SK-N-SH treated with all-trans-retinoic acid at 6 μM for 48 hours (cell line): ENCODE results near the gene PAFAH1B2.

ENCODE experiments used
- ATAC-seq: fragments of 200-7000 bp; cut with Tn5 transposase; 3 replicates; pipeline ENCODE4 v1.9.1; 2020; ENCODE audit warnings: mild to moderate bottlenecking, moderate library complexity
- ARNTL ChIP-seq: fragments of 450-650 bp; formaldehyde crosslinking; IDR thresholded peaks from 2 replicates; pipeline ENCODE4 v1.5.0; 2020; ENCODE audit warnings: low read depth, mild to moderate bottlenecking, moderate library complexity, borderline replicate concordance
- BACH2 ChIP-seq: fragments of 250-450 bp; sonication (Bioruptor Pico); IDR thresholded peaks from 2 replicates; pipeline ENCODE4 v1.9.0; 2021; ENCODE audit warnings: mild to moderate bottlenecking, borderline replicate concordance
- CSDC2 ChIP-seq: fragments of 250-450 bp; sonication (Bioruptor Pico); IDR thresholded peaks from 2 replicates; pipeline ENCODE4 v1.5.0; 2020; ENCODE audit warnings: mild to moderate bottlenecking, moderate library complexity
- CSRNP3 ChIP-seq: fragments of 250-450 bp; sonication (Bioruptor Pico); IDR thresholded peaks from 2 replicates; pipeline ENCODE4 v1.5.1; 2021; ENCODE audit warnings: mild to moderate bottlenecking, moderate library complexity
- ESRRG ChIP-seq: fragments of 250-450 bp; sonication (Bioruptor Pico); IDR thresholded peaks from 2 replicates; pipeline ENCODE4 v1.6.1; 2021; ENCODE audit warnings: mild to moderate bottlenecking
- GLIS3 ChIP-seq: fragments of 250-450 bp; sonication (Bioruptor Pico); IDR thresholded peaks from 2 replicates; pipeline ENCODE4 v1.5.0; 2020; ENCODE audit warnings: mild to moderate bottlenecking, moderate library complexity
- ISL1 ChIP-seq: fragments of 250-450 bp; sonication (Bioruptor Pico); IDR thresholded peaks from 2 replicates; pipeline ENCODE4 v2.1.2; 2022; ENCODE audit warnings: mild to moderate bottlenecking, moderate library complexity
- OSR1 ChIP-seq: fragments of 250-450 bp; sonication (Bioruptor Pico); IDR thresholded peaks from 2 replicates; pipeline ENCODE4 v1.8.0; 2022; ENCODE audit warnings: moderate library complexity, mild to moderate bottlenecking, inconsistent platforms
- POU6F1 ChIP-seq: fragments of 250-450 bp; sonication (Bioruptor Pico); IDR thresholded peaks from 2 replicates; pipeline ENCODE4 v1.8.0; 2021; ENCODE audit warnings: low read depth, mild to moderate bottlenecking, moderate library complexity, borderline replicate concordance
- PPARA ChIP-seq: fragments of 250-450 bp; sonication (Bioruptor Pico); IDR thresholded peaks from 2 replicates; pipeline ENCODE4 v1.5.0; 2020; ENCODE audit warnings: mild to moderate bottlenecking, borderline replicate concordance
- RARB ChIP-seq: fragments of 250-450 bp; sonication (Bioruptor Pico); IDR thresholded peaks from 2 replicates; pipeline ENCODE4 v1.8.0; 2021; ENCODE audit warnings: mild to moderate bottlenecking, moderate library complexity
- SNAI2 ChIP-seq: fragments of 250-450 bp; sonication (Bioruptor Pico); IDR thresholded peaks from 2 replicates; pipeline ENCODE4 v1.5.0; 2020; ENCODE audit warnings: mild to moderate bottlenecking, moderate library complexity
- TOX ChIP-seq: fragments of 250-450 bp; sonication (Bioruptor Pico); IDR thresholded peaks from 2 replicates; pipeline ENCODE4 v1.8.0; 2021; ENCODE audit warnings: mild to moderate bottlenecking, moderate library complexity, borderline replicate concordance
- ZC3H10 ChIP-seq: fragments of 250-450 bp; sonication (Bioruptor Pico); IDR thresholded peaks from 2 replicates; pipeline ENCODE4 v1.5.1; 2021; ENCODE audit warnings: mild to moderate bottlenecking, moderate library complexity
- ZFP3 ChIP-seq: fragments of 250-450 bp; sonication (Bioruptor Pico); IDR thresholded peaks from 2 replicates; pipeline ENCODE4 v1.5.0; 2020; ENCODE audit warnings: mild to moderate bottlenecking, moderate library complexity
- ZFP30 ChIP-seq: fragments of 450-650 bp; formaldehyde crosslinking; IDR thresholded peaks from 2 replicates; pipeline ENCODE4 v1.5.0; 2022; ENCODE audit warnings: mild to moderate bottlenecking, moderate library complexity
- ZNF565 ChIP-seq: fragments of 450-650 bp; formaldehyde crosslinking; conservative IDR thresholded peaks from 2 replicates; pipeline ENCODE4 v1.5.0; 2020; ENCODE audit warnings: low read depth, mild to moderate bottlenecking, moderate library complexity
- ZNF70 ChIP-seq: fragments of 450-650 bp; formaldehyde crosslinking; IDR thresholded peaks from 2 replicates; pipeline ENCODE4 v1.5.0; 2020; ENCODE audit warnings: mild to moderate bottlenecking, moderate library complexity
- ZNF8 ChIP-seq: fragments of 450-650 bp; formaldehyde crosslinking; IDR thresholded peaks from 2 replicates; pipeline ENCODE4 v1.5.0; 2020; ENCODE audit warnings: mild to moderate bottlenecking, moderate library complexity
- TF ChIP-seq, protein P1 (sequence below): fragments of 250-450 bp; sonication (Bioruptor Pico); IDR thresholded peaks from 2 replicates; pipeline ENCODE4 v1.5.1; 2020; ENCODE audit warnings: low read depth, mild to moderate bottlenecking, moderate library complexity
- TF ChIP-seq, protein P2 (sequence below): fragments of 250-450 bp; sonication (Bioruptor Pico); IDR thresholded peaks from 2 replicates; pipeline ENCODE4 v1.8.0; 2020; ENCODE audit warnings: mild to moderate bottlenecking, moderate library complexity, borderline replicate concordance

PAFAH1B2 gene

DNA sequence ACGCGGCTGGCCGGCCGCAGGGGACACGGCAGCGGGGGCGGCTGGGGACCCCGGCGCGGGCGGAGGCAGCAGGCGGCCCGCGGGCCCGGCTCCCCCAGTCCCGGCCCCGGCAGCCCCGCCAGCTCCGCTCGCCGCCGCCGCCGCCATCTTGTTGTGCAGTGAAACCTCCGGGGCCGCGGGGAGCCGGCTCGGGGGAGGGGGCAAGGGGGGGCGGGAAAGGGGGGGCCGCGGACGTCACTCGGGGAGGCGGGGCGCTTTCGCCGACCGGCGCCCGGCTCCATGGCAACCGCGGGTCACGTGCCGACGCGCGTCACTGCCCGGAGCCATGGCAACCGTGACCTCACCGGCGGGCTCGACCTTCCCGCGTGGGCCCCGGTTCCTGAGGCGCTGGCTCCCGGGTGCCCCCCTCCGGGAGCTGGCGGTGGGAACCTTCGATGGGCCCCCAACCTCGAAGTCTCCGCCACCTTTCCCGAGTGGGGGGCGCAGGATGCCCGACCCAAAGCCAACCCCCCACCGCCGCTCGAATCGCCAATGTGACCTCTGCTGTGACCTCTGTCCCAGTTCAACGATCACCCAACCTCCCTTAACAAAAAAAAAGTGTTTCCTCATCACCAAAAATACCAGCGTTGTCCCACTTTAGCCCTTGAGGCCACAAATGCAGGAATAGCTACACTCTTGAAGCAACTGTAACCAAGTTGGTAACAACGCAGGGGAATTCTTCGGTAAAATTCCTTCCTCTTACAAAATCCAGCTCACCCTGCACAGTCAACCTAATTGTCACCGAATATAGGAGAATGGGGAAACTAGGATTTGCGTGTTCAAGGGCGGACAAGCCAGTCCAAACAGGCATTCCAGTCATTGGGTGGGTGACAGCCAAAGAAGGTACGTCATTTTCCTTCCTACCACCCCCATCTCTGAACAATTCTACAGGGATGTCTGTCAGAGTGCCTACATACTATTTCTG lies 45.5 kb upstream of the PAFAH1B2 start, which contains the start of gene SIK3 (continued):
- no peak for TF ChIP-seq ARNTL (CRISPR knock-in tag)
- no peak for TF ChIP-seq CSRNP3 (CRISPR knock-in tag)
- no peak for TF ChIP-seq ZFP30
- TF ChIP-seq ZNF70 (CRISPR knock-in tag): no peak
- no peak for TF ChIP-seq TOX
- no peak for TF ChIP-seq SNAI2
- no peak for TF ChIP-seq GLIS3 (CRISPR knock-in tag)
- TF ChIP-seq ZFP3 (CRISPR knock-in tag): no peak
- TF ChIP-seq, protein P1, sequence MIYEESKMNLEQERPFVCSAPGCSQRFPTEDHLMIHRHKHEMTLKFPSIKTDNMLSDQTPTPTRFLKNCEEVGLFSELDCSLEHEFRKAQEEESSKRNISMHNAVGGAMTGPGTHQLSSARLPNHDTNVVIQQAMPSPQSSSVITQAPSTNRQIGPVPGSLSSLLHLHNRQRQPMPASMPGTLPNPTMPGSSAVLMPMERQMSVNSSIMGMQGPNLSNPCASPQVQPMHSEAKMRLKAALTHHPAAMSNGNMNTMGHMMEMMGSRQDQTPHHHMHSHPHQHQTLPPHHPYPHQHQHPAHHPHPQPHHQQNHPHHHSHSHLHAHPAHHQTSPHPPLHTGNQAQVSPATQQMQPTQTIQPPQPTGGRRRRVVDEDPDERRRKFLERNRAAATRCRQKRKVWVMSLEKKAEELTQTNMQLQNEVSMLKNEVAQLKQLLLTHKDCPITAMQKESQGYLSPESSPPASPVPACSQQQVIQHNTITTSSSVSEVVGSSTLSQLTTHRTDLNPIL (CRISPR knock-in tag): no peak

DNA sequence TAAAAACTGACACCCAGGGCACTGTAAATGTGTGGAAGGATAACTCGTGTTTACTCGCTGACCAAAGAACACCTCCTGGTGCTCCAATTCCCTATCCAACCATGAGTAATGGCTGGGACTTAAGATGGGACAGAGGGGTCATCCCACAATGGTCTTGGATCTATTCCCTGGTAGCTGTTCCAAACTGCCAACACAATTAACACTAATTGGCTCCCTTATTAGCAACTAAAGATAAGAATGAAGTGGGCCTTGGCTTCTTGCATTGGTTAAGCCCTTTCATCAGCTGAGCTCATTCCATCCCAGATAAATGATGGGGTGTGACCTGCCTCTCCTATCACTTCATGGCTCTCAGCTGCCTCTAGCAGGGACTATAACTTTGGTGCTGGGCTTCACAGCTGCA lies 44.4 kb upstream of the PAFAH1B2 start:
- TF ChIP-seq, protein P2, sequence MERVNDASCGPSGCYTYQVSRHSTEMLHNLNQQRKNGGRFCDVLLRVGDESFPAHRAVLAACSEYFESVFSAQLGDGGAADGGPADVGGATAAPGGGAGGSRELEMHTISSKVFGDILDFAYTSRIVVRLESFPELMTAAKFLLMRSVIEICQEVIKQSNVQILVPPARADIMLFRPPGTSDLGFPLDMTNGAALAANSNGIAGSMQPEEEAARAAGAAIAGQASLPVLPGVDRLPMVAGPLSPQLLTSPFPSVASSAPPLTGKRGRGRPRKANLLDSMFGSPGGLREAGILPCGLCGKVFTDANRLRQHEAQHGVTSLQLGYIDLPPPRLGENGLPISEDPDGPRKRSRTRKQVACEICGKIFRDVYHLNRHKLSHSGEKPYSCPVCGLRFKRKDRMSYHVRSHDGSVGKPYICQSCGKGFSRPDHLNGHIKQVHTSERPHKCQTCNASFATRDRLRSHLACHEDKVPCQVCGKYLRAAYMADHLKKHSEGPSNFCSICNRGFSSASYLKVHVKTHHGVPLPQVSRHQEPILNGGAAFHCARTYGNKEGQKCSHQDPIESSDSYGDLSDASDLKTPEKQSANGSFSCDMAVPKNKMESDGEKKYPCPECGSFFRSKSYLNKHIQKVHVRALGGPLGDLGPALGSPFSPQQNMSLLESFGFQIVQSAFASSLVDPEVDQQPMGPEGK: no peak
- TF ChIP-seq CSRNP3 (CRISPR knock-in tag) (no peak), PPARA (CRISPR knock-in tag) (no peak), TOX (no peak), ZNF565 (CRISPR knock-in tag) (no peak), OSR1 (CRISPR knock-in tag) (no peak), SNAI2 (no peak), ZFP3 (CRISPR knock-in tag) (no peak), CSDC2 (CRISPR knock-in tag) (no peak), POU6F1 (CRISPR knock-in tag) (no peak), ESRRG (CRISPR knock-in tag) (no peak), ZC3H10 (CRISPR knock-in tag) (no peak), BACH2 (CRISPR knock-in tag) (no peak), ISL1 (CRISPR knock-in tag) (no peak), ZNF8 (CRISPR knock-in tag) (no peak), RARB (CRISPR knock-in tag) (no peak)
- TF ChIP-seq, protein P1 (CRISPR knock-in tag): no peak
- no peak for ATAC-seq

GRCh38 chr11:117100556-117100955 lies 43.5 kb upstream of the PAFAH1B2 start:
- TF ChIP-seq ZFP3 (CRISPR knock-in tag) (no peak), OSR1 (CRISPR knock-in tag) (no peak)
- TF ChIP-seq, protein P2: no peak
- ATAC-seq: no peak
